BJ (cell line): ENCODE measurements around the gene DGAT2. TPM values are rescaled to one million over a fixed set of nuclear protein-coding genes. Genes with fewer than 3 reads are reported as not detected.

ENCODE experiments used
- CTCF ChIA-PET: fragments of 350-600 bp; formaldehyde crosslinking; extraction: SDS; loops from one replicate; lab custom pipeline; 2021; ENCODE audit warnings: antibody characterized with exemption, inconsistent platforms; lab: Yijun Ruan, JAX
- POLR2A ChIA-PET: fragments of 300-600 bp; sonication (Branson Sonifier 250); formaldehyde crosslinking; extraction: SDS; loops from one replicate; lab custom pipeline; 2021; ENCODE audit warnings: antibody characterized with exemption; lab: Charles Lee
- DNase-seq: peaks from one replicate; pipeline ENCODE4 v3.0.0-alpha.2; 2011; ENCODE audit warnings: low read depth
- H3K27me3 ChIP-seq: 2 replicates; pipeline ENCODE4 v1.6.0; 2011; ENCODE audit warnings: low read length; ENCODE audit not compliant: control insufficient read depth, insufficient read depth
- H3K36me3 ChIP-seq: 2 replicates; pipeline ENCODE4 v1.5.1; 2011; ENCODE audit warnings: low read length; ENCODE audit not compliant: control insufficient read depth, insufficient read depth
- H3K4me3 ChIP-seq: 2 replicates; pipeline ENCODE4 v1.5.1; 2011; ENCODE audit warnings: low read depth, mild to moderate bottlenecking, control low read depth, low read length
- CTCF ChIP-seq: IDR thresholded peaks from 2 replicates; pipeline ENCODE4 v1.5.1; 2011; ENCODE audit warnings: low read depth, mild to moderate bottlenecking, control low read depth, inconsistent platforms, low read length, moderate library complexity; ENCODE audit not compliant: insufficient read depth
- polyA plus RNA-seq: library from polyadenylated mRNA; depleted of rRNA; stranded (reverse); fragments of >200 nt; gene quantifications from 2 replicates; pipeline ENCODE4 v1.2.3, GENCODE V29; 2011

The DGAT2 gene
- polyA plus RNA-seq, 1 experiment: 2.6 TPM

- no peak for DNase-seq
- peaks cover 16% of the 10 kb centered on the region for H3K27me3 ChIP-seq
- no peak for TF ChIP-seq CTCF
- H3K4me3 ChIP-seq: no peak overlapping the region
- ChIA-PET CTCF (no interaction called here), POLR2A (no interaction called here)
- no peaks in the 10 kb centered on the region for H3K36me3 ChIP-seq
These were observed 826 bp upstream of the DGAT2 start for GRCh38 chr11:75767793-75768111.

- peak overlapping the region; percentile 40 for H3K4me3 ChIP-seq
- no peaks in the 10 kb centered on the region for H3K36me3 ChIP-seq
- peaks cover 18% of the 10 kb centered on the region for H3K27me3 ChIP-seq
- DNase-seq: no peak
- ChIA-PET CTCF (interaction anchor here (1.7 kb wide), 1 partner anchor 34 kb away, joined by 5 read pairs; no protein-coding TSS in a partner anchor), POLR2A (no interaction called here)
- no peak for TF ChIP-seq CTCF
These were observed 562 bp downstream of the DGAT2 start for GRCh38 chr11:75768909-75769771.

- peaks cover 20% of the 10 kb centered on the region for H3K27me3 ChIP-seq
- no peak overlapping the region for H3K4me3 ChIP-seq
- no peak for TF ChIP-seq CTCF
- ChIA-PET POLR2A (no interaction called here), CTCF (no interaction called here)
- no peaks in the 10 kb centered on the region for H3K36me3 ChIP-seq
- DNase-seq: no peak
These were observed 1.5 kb downstream of the DGAT2 start for GRCh38 chr11:75770102-75770501.

- peak; percentile 11 for DNase-seq
- CTCF ChIA-PET: no interaction called here
- TF ChIP-seq CTCF: no peak
- POLR2A ChIA-PET: no interaction called here
- Histone ChIP-seq H3K36me3 (no peaks in the 10 kb centered on the region), H3K27me3 (peaks cover 20% of the 10 kb centered on the region), H3K4me3 (no peak overlapping the region)
These were observed 3.2 kb downstream of the DGAT2 start for GRCh38 chr11:75771646-75772410.
